Hematopoietic multipotent progenitor cell treated with erythropoietin and hydrocortisone succinate and interleukin-3 and kit ligand, for 8 days (in vitro differentiated cells): ENCODE measurements around the gene KIAA0753.
A peak's percentile ranks its signal among the peaks of the same experiment; 100 is the strongest.
"Not testable (repeated sequence)": the region's sequence is repeated elsewhere in the genome, so short reads cannot be mapped to it uniquely, and the experiment has no call there.

Experiments
- DNase-seq: peaks from one replicate; pipeline ENCODE4 v3.0.0-alpha.2; 2015

KIAA0753 gene

DNA sequence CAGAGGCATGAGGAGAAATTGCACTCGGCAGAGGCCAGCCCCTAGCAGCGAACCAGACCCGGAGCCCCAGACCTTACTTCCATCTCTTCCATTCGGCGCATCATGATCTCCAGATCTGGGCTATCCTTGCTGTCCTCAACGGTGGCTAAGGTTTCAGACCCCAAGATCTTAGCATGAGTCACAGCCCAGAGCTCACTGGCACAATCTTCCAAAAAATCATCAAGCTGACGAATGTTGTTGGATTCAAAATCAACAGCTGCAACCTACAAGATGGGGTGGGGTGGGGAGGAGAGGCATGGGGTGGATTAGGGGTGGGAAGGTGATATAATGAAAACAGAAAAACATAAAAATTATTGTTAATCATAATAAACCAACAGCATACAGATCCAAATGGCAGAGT, 44.4 kb downstream of the KIAA0753 start:
- DNase-seq: no peak

DNA sequence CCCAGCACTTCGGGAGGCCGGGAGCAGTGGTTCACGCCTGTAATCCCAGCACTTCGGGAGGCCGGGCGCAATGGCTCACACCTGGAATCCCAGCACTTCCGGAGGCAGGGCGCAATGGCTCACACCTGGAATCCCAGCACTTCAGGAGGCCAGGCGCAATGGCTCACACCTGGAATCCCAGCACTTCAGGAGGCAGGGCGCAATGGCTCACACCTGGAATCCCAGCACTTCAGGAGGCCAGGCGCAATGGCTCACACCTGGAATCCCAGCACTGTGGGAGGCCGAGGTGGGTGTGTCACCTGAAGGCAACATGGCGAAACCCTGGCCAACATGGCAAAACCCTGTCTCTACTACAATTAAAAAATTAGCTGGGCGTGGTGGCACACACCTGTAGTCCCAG, 47.1 kb downstream of the KIAA0753 start:
- not testable (repeated sequence) for DNase-seq

DNA sequence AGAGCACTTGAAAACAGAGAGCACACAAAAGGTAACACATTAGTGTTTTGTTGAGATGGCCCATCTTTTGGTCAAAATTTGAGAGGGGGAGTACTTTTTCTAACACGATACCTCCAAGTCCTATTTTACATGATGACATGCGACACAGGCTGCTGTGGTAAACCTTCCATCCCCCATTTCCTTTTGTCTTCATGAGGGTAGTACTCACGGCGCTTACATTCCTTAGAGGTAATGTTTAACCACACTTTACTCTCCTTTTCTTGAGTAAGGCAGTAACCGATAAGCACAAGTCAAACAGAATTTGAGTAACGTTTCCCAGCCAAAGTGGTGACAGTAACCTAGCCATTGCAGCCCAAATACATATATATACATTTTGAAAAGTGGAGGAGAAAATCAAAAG, 48.3 kb downstream of the KIAA0753 start:
- DNase-seq: no peak

DNA sequence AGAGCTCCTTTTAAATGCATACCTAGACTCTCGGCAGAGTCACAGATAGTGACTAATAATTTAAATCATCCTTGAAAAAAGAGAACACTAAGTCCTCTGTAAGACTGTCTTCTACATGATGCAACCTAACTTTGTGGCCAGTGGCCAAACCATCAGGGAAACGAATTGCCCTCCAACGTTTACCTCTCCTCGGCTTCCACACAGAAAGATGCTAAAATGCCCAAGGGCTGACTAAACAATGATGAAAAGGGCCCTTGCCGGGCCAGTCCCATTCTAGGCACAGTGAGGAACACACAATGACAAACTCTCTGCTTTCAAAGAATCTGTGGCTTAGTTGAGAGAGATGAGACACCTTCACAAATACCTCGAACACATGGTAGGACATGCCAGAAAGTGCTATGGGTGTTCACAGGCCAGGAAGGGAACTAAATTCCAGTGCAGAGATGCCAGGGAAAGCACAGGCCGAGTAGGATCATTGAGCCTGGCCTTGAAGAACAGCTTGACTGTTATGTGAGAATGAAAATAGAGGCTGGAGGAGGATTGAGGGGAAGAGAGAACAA, 48.8 kb downstream of the KIAA0753 start:
- DNase-seq: no peak

DNA sequence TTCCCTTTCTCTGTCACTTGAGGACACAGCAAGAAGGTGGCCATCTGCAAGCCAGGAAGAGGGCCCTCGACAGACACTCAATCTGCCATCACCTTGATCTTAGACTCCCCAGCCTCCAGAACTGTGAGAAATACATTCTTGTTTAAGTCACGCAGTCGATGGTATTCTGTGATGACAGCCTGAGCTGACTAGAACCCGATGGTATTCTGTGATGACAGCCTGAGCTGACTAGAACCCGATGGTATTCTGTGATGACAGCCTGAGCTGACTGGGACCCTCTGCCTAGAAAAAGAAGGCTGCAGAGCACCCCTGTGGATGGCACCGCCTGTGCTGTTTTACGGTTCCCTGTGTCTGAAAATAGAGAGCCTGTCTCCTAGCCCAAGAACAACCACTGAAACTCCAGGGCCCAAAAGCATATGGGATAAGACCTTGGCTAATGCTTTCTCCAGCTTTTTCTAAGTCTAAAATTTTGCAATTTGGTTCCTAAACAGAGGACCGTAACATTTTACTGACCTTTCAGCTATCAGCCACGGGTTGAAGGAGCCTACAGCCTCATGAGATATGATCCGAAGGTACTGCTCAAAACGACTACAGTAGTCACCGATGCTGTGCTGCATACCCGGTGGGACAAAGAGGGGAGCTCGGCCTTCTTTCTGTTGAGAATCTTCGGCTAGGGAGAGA, 51.1 kb downstream of the KIAA0753 start:
- DNase-seq: no peak

DNA sequence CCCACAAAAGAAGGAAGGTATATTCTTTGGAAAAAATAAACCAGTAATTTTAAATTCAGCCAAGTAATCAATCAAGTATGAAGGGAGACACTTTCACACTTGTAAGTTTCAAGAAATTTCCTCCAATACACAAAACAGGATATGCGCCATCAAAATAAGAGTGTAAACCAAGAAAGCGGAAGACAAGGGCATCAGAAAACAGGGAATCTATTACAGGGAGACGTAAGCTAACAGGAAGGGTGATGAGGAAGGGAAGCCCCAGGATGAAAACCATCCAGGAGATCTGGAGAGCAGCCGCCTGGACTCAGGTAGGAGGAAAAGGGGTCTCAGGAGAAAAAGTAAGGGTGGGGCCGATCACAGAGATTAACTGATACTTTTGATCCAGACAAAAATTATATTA, 52.3 kb downstream of the KIAA0753 start:
- DNase-seq: no peak

DNA sequence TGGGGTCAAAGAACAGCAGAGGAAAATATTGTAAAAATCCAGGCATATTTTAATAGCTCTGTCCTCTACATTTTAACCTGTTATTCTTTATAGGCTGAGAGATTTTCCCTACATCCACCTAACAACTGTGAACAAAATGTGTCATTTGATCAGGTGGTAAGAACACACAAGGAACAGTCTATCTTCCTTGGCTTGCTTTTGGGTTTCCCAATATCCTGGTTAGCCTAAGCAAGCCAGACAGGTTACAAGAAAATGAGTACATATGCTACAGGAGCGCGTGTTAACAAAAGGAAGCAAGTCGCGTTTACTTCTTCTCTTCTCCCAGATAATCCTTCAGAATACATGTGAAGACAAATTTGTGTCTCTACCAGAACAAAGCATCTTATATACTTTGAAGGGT, 53.2 kb downstream of the KIAA0753 start:
- DNase-seq: no peak

DNA sequence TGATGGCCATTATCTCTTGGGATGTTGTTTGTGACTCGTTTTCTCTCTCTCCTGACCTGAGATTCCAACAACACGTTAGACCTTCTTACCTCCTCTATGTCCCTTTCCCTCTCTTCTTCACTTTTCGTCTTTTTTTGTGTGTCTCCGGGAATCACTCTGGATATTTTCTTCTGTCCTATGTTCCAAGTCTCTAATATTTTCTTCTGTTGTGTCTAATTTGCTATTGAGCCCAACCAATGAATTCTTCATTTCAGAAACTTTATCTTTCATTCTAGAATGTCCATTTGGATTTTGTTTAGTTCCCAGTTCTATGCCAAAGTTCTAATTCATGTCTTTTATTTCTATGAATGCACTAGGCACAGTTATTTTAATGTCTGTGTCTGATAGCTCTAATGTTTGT, 57.1 kb downstream of the KIAA0753 start:
- DNase-seq: no peak

DNA sequence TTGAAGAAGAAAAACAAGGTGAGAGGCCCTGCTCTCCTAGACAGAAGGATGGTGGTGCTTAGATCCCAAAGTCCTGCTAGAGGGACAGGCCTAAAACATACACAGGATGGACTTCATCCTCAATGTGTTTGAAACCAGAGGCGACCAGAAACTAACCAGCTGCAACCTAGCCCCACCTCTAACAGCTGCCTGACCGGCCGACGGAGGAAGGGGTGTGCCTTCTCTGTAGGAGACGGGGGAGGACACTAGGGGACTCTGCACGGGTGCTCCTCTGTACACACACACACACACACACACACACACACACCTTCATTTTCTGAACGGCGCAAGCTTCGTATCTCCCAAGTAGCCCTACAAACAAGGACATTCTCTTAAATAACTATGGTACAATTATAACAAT, 59.9 kb downstream of the KIAA0753 start:
- DNase-seq: no peak

DNA sequence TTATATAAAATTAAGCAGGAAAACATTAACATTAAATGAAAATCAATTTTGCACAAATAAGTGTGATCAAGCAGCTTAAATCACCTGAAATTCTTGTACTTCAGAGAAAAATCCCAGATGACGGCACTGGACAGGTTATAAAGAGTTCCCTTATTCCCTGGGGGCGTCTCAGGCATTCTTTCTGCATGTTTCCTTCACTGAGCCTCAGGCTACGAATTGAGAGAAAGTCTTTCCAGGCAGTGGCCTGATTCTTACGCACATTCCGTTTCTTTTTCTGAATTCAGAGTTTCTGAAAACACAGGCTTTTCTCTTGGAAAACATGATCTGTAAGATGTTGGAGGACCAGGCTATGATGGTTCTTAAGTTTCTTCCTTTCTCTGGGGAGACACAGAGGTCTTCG, 62.0 kb downstream of the KIAA0753 start:
- no peak for DNase-seq

DNA sequence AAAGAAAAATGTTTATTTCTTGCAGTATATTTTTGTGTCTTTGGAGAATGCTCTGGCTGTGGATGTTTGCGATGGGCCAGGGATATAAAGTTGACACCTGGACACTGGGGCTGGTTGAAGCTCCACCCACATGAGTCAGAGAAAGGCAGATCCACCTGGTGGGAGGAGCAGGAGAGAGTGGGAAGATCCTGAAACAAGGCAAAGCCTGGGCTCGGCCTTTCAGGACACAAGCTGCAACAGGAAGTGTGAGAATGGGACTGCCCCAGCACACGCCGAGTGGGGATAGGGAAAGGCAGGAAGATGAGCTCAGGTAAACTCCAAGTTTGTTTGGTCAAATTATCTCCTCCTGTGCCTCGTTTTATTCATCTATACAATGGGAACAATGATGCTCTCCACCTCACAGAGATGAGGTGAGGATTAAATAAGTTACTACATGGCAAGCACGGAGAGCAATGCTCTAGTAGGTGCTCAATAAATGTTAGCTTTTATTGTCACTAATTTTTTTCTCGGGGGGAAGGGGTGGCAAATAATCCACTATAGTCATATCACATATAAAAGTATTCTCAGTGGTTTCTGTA, 62.7 kb downstream of the KIAA0753 start:
- no peak for DNase-seq

DNA sequence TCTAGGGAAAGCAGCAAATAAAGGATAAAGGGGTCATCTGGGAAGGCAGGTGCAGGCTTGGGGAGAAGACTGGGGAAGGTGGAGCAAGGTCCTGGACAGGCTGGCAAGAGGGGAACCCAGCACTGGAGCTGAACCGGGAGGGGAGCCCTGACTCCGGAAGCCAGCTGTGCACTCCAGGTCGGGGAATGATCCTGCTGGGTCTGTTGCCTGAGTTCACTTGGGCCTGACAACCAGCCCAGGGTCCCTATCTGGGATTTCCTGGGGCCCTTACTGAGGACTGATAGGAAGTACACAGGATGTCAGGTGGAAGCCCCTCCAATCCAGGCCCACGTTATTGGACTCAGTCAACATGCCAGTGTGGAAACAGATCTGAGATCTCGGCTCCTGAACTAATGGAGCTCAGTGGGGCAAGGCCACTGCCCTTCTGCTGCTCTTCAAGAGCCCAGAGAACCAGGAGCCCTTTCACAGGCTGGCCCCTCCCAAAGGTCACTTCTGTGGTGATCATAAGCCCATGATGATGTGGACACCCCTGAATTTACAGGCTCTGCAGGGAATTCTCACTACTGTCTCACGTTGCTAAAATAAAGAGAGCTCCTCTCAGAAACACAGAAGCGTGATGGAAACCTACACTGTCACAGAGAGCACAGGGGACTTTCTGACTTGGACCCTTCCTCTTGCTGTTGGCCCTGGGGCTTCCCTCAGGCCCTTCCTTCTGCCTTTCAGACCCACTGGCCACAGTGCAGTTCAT, 64.3 kb downstream of the KIAA0753 start:
- DNase-seq: no peak

DNA sequence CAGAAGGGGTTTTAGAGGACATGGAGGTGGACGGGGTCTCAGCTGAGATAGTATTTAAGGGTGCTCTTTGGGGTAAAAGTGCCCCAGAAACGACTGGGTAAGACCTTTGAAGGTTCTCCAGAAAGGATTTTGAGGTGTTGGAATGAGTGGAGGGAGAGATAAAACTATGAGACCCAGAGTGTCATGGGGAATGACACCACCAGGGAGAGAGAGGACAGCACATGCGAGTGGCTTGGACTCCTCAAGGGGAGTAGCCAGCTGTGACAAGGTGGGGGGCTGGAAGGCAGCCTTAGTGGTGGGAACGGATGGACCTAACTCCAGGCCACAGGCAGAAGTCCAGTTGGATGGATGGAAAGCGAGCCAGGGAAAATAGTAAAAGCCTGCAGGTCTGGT, 64.9 kb downstream of the KIAA0753 start:
- peak; percentile 5 for DNase-seq

DNA sequence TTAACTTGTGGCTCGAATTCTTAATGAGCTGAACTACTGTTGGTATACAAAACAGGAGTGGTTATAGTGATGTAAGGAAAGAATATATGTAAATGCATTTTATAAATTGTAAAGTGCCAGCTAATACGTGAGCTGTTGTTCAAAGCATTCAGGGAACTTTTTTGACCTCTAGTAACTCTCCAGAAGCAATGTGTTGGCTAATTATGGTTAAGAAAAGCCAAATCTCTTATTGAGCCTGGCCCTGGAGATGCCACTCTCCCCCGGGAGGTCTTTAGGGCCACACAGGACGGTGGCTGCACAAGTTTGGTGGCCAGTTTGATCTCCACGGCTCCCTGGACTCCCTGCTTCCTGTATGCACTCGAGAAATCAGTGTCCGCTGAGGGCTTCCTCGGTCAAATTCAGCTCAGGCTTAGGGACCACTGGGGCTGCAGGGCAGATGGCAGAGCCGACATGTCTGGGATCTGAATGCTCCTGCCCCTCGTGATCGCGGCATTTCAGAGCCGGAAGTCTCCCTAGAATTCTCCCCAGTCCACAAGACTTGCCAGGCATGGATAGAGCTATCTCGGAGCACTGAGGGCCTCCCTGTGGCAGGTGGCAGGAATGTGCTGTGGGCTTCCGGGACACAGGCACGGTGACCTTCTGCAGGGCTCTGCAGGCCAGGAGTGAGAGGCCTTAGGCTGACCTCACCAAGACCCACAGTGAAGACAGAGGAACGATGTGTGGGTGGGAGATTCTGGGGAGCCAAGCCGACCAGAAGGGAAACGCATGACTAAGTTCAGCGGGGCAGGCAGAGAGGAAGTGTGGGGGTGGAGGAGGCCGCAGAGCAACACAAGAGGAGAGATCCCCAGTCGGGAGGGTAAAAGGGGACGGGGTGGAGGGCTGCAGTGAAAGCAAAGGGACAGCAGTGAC, 65.6 kb downstream of the KIAA0753 start:
- DNase-seq: peak; percentile 46

DNA sequence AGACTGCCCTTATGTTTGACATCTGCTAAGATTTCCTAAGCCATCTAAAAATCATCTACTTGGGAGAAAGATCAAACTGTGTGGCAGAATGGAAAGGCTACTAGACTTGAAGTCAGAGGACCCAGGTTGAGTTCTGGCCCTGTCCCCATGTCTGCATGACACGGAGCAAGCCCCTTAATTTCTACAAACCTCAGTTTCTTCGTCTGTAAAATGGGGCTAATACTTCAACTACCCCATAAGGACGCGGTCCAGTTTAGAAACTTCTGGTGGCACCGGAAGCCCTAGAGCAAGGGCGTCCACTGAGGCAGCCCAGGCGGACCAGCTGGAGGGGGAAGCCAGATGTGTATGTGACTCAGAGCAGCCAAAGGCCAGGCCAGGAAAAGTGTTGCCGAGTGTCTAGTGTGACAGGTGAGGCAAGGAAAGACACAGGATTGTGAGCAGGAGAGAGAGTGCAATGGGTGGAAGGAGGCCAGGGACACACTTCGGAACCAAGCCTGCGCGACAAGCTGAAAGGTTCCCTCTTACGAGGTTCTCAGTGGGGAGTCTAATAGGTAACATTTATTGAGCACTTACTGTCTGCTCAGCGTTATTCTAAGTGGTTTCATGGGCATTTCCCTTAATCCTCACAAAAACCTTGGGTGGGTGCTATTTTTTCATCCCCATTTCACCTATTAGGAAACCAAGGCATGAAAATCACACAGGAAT, 66.4 kb downstream of the KIAA0753 start:
- DNase-seq: no peak

DNA sequence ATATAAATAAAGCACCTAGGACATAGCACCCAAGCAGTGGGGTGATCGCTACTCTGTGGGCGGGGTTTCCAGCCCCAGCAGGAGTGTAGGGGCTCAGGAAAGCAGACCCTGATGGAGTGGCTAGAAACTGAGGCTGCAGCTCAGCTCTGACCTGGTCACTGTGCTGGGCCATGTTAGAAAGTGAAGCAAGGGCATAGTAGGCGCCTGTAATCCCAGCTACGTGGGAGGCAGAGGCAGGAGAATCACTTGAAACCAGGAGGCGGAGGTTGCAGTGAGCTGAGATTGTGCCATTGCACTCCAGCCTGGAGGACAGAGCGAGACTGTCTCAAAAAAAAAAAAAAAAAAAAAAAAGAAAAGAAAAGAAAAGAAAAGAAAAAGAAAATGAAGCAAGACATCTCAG, 67.0 kb downstream of the KIAA0753 start:
- not testable (repeated sequence) for DNase-seq

DNA sequence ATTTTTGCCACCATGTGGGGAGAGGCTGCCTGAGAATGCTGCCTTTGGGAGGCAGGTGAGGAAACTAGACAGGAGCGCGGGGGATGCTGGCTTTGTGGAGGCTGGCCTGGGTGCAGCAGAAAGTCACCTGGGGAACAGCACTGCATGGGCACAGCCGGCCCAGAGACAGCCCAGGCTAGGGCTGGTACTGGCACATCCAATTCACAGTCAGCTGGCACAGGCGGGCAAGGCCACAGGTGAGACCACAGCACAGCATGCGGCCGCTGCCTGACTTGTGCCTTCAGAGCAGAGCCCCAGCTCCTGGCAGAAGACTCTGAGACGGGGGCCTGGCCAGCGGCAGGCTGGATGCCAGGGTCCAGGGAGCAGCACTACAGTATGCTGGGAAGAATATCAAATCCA, 67.5 kb downstream of the KIAA0753 start:
- no peak for DNase-seq

DNA sequence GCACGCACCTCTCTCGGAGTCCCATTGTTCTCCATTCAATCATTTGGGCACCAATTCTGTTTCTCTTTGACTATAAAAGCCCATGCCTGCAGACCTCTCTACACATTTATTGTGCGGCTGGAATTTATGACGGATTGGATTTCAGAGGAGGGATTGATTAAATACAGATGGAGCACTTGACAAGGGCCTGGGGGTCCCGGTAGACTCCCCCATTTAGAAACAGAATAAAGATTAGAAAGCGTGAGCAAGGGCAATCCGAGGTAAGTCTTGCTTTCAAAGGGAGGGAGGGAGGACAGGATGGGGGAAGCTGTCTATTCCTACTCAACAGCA, 69.1 kb downstream of the KIAA0753 start:
- no peak for DNase-seq

DNA sequence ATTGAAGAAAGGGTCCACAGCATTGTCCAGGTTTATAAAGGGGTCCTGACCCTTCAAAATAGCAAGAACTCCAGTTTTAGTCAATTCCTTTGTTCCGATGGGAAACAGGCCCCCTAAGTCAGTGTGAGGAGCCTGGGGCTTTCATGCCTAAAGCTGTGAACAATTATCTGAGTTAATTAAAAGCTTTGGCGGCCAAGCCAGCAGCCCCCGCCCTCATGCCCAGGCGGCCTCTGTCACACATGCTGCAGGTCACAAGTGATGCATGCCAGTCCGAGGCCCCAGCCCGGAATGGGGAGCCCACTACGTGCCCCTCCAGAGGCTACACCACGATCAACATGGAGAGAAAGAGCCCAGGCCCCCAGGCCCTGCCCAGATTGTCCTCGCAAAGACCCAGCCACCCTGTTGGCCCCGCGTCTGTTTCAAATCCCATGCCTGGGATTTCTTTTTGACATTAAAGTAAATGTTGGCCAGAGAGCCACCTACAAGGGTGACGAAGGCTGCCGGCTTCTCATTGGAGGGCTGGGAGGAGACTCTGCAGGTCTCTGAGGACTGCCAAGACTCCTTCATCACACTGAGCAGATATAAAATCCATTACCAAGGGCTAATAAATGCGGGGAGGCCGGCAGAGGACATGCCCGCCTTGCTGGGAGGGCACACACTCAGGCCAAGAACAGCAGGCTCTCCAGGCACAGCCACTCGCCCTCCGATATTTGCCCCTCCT, 69.6 kb downstream of the KIAA0753 start:
- no peak for DNase-seq

DNA sequence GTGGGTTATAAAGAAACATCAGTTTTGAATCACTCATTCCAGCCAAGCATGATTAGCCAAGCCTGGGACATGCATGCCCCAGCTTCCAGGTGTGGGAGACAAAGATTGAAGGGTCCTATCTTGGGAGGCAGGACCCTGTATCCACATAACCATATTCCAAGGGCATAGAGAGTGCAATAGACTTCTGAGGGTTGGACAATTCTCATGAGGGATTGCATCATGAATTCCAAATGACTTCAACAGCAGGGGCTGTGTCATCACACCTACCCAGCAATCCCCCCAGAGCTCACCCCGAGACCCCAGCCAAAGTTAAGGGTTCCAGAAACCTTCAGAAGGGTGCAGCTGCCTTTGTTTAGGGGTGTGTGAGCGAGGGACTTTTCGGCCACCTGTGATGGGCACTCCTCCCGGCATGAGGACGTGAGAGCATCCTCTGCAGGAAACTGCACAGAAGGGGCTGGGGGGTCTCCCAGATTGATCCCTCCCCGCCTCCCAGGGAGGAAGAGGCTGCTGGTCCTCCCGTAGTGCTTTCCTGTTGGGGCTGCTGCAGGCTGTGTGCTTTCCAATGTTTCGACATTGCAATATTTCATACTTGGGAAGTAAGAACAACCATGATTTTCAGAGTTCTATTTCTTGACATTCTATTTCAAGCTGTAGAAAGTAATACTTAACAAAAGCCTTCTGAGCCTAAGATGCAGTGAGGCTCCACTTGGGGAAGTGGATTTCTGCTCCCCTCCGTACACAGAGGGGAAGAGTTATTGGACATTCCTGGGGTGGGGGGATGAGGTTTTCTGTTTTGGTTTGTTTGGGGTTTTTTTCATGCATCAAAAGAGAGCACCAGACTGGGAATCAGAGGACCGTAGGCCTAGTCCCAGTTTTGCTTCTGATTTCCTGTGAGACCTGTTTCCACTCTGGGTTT, 70.9 kb downstream of the KIAA0753 start:
- DNase-seq: no peak
